ES-I3 (cell line): Measurements from ENCODE around the gene KIAA2012.

Experiments used
- H3K36me3 ChIP-seq: 2 replicates; pipeline ENCODE4 v1.6.1; 2013; ENCODE audit warnings: mild to moderate bottlenecking, low read length, control low read depth, moderate library complexity; ENCODE audit not compliant: insufficient read depth
- H3K4me1 ChIP-seq: 2 replicates; pipeline ENCODE4 v1.6.1; 2013; ENCODE audit warnings: mild to moderate bottlenecking, control low read depth, low read length; ENCODE audit not compliant: insufficient read depth
- H3K9ac ChIP-seq: 2 replicates; pipeline ENCODE4 v1.6.1; 2013; ENCODE audit warnings: low read depth, mild to moderate bottlenecking, low read length, moderate library complexity
- H3K9me3 ChIP-seq: 2 replicates; pipeline ENCODE4 v1.6.1; 2013; ENCODE audit warnings: mild to moderate bottlenecking, low read length, moderate library complexity; ENCODE audit not compliant: control insufficient read depth, insufficient read depth

The KIAA2012 gene

GRCh38 chr2:202172439-202173211 is 99.6 kb downstream of the KIAA2012 start:
- H3K36me3 ChIP-seq = no peaks in the 10 kb centered on the region
- H3K9me3 ChIP-seq = no peaks in the 10 kb centered on the region
- H3K9ac ChIP-seq = no peak overlapping the region
- H3K4me1 ChIP-seq = no peaks in the 10 kb centered on the region; the same call in 1 of the 2 replicates

GRCh38 chr2:202178346-202178958 is 105.4 kb downstream of the KIAA2012 start:
- Histone ChIP-seq H3K9ac (no peak overlapping the region), H3K36me3 (no peaks in the 10 kb centered on the region), H3K4me1 (no peaks in the 10 kb centered on the region), H3K9me3 (no peaks in the 10 kb centered on the region)

GRCh38 chr2:202184557-202184956 is 111.5 kb downstream of the KIAA2012 start:
- Histone ChIP-seq H3K36me3 (no peaks in the 10 kb centered on the region), H3K9me3 (no peaks in the 10 kb centered on the region), H3K4me1 (no peaks in the 10 kb centered on the region), H3K9ac (no peak overlapping the region)

GRCh38 chr2:202185156-202185555 is 112.1 kb downstream of the KIAA2012 start:
- H3K9me3 ChIP-seq = no peaks in the 10 kb centered on the region
- H3K9ac ChIP-seq = no peak overlapping the region
- no peaks in the 10 kb centered on the region for H3K4me1 ChIP-seq
- no peaks in the 10 kb centered on the region for H3K36me3 ChIP-seq

GRCh38 chr2:202186641-202187202 is 113.7 kb downstream of the KIAA2012 start:
- H3K4me1 ChIP-seq = no peaks in the 10 kb centered on the region
- no peaks in the 10 kb centered on the region for H3K36me3 ChIP-seq
- no peaks in the 10 kb centered on the region for H3K9me3 ChIP-seq
- H3K9ac ChIP-seq = no peak overlapping the region

GRCh38 chr2:202187570-202187969 is 114.5 kb downstream of the KIAA2012 start:
- H3K9me3 ChIP-seq = no peaks in the 10 kb centered on the region
- H3K9ac ChIP-seq = no peak overlapping the region
- no peaks in the 10 kb centered on the region for H3K36me3 ChIP-seq
- no peaks in the 10 kb centered on the region for H3K4me1 ChIP-seq

- no peaks in the 10 kb centered on the region for H3K9me3 ChIP-seq
- no peak overlapping the region for H3K9ac ChIP-seq
- peaks cover 3% of the 10 kb centered on the region; the same call in 1 of the 2 replicates for H3K4me1 ChIP-seq
- H3K36me3 ChIP-seq = no peaks in the 10 kb centered on the region
These were observed 120.2 kb downstream of the KIAA2012 start for GRCh38 chr2:202193305-202193704.

- no peak overlapping the region for H3K9ac ChIP-seq
- peaks cover 3% of the 10 kb centered on the region; the same call in 1 of the 2 replicates for H3K4me1 ChIP-seq
- H3K9me3 ChIP-seq = no peaks in the 10 kb centered on the region
These were observed 120.9 kb downstream of the KIAA2012 start for GRCh38 chr2:202193881-202194353.

GRCh38 chr2:202194418-202194817 is 121.4 kb downstream of the KIAA2012 start:
- Histone ChIP-seq H3K9ac (no peak overlapping the region), H3K4me1 (peaks cover 3% of the 10 kb centered on the region; the same call in 1 of the 2 replicates), H3K36me3 (no peaks in the 10 kb centered on the region)

More at GRCh38 chr2:202193881-202194353, 120.9 kb downstream of the KIAA2012 start:
- H3K36me3 ChIP-seq = no peaks in the 10 kb centered on the region

GRCh38 chr2:202196727-202197126 is 123.7 kb downstream of the KIAA2012 start:
- Histone ChIP-seq H3K9ac (no peak overlapping the region), H3K36me3 (no peaks in the 10 kb centered on the region), H3K9me3 (no peaks in the 10 kb centered on the region), H3K4me1 (peaks cover 3% of the 10 kb centered on the region; the same call in 1 of the 2 replicates)

More at GRCh38 chr2:202194418-202194817, 121.4 kb downstream of the KIAA2012 start:
- H3K9me3 ChIP-seq = no peaks in the 10 kb centered on the region

- Histone ChIP-seq H3K9me3 (no peaks in the 10 kb centered on the region), H3K36me3 (no peaks in the 10 kb centered on the region), H3K4me1 (peaks cover 3% of the 10 kb centered on the region; the same call in 1 of the 2 replicates), H3K9ac (no peak overlapping the region)
These were observed 128.4 kb downstream of the KIAA2012 start for GRCh38 chr2:202201220-202202160.

- H3K9me3 ChIP-seq = no peaks in the 10 kb centered on the region
- no peak overlapping the region for H3K9ac ChIP-seq
- no peaks in the 10 kb centered on the region for H3K4me1 ChIP-seq
- no peaks in the 10 kb centered on the region for H3K36me3 ChIP-seq
These were observed 130.3 kb downstream of the KIAA2012 start for GRCh38 chr2:202203348-202203747.

GRCh38 chr2:202204855-202205254 is 131.8 kb downstream of the KIAA2012 start:
- no peaks in the 10 kb centered on the region for H3K4me1 ChIP-seq
- no peak overlapping the region for H3K9ac ChIP-seq
- H3K36me3 ChIP-seq = no peaks in the 10 kb centered on the region
- no peaks in the 10 kb centered on the region for H3K9me3 ChIP-seq

- no peak overlapping the region for H3K9ac ChIP-seq
- peaks cover 2% of the 10 kb centered on the region; the same call in 1 of the 2 replicates for H3K36me3 ChIP-seq
These were observed 135.5 kb downstream of the KIAA2012 start for GRCh38 chr2:202208526-202208925.

More at GRCh38 chr2:202208526-202208925, 135.5 kb downstream of the KIAA2012 start:
- H3K4me1 ChIP-seq = no peaks in the 10 kb centered on the region
- H3K9me3 ChIP-seq = no peaks in the 10 kb centered on the region
